DMS53 treated with DMSO at 0.1 percent for 48 hours (cell line): ENCODE results near the gene PPIE.

Source experiments
- DNase-seq: peaks from one replicate; lab custom pipeline; 2025; ENCODE audit not compliant: unreplicated experiment; lab: John Stamatoyannopoulos, UW

PPIE gene

DNA sequence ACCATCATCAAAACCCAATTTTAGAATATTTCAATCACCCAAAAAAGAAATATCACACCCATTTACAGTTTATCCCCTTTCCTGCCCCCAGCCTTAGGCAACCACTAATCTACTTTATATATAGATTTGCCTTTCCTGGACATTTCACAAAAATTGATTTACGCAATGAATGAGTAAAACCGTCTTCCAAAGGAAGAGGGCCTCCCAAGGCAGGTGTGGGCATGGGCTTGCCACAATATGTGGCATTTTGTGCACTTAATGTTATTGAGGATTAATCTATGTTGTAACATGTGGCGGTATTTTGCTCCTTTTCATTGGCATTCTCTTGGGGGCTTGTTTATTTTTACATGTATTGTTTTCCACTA is 61.8 kb downstream of the PPIE start:
- DNase-seq, result no peak

GRCh38 chr1:39802496-39803260 is 64.0 kb downstream of the PPIE start:
- no peak for DNase-seq

GRCh38 chr1:39805385-39805784 is 66.7 kb downstream of the PPIE start:
- no peak for DNase-seq

GRCh38 chr1:39808784-39809517 is 70.3 kb downstream of the PPIE start:
- no peak for DNase-seq

GRCh38 chr1:39812913-39813312 is 74.2 kb downstream of the PPIE start:
- DNase-seq, result no peak
